K562 (cell line): ENCODE results near the gene SGPP2. TPM values are rescaled to one million over a fixed set of nuclear protein-coding genes. Genes with fewer than 3 reads are reported as not detected.

Source experiments
- ATAC-seq: fragments of 200-7000 bp; cut with Tn5 transposase; 3 replicates; pipeline ENCODE4 v1.9.1; 2020; ENCODE audit warnings: moderate library complexity
- BruUV-seq: library from RNA; stranded (reverse); fragments of 400-500 nt; replicated peaks from 2 replicates; lab custom pipeline; 2021; lab: Mats Ljungman, UMichigan
- CTCF ChIA-PET: fragments of 300-600 bp; formaldehyde crosslinking; extraction: SDS; loops from one replicate; lab custom pipeline; 2021; ENCODE audit warnings: low intra/inter-chr PET ratio; lab: Yijun Ruan, JAX
- POLR2A ChIA-PET: fragments of 300-600, 350-650 bp; sonication (Branson Sonifier 250); formaldehyde crosslinking; extraction: SDS; loops from one replicate; lab custom pipeline; 2021; ENCODE audit warnings: antibody characterized with exemption, inconsistent platforms; lab: Yijun Ruan, JAX
- DNase-seq, 4 experiments: peaks; one replicate each; pipeline versions ENCODE4 v3.0.0 to v3.0.0-alpha.2; 2011 to 2018; ENCODE audit warnings: low spot score in 3 of 4, mixed read lengths in 3 of 4; ENCODE audit errors: extremely low read depth in 1 of 4
- FAIRE-seq: peaks from 2 replicates; lab custom pipeline; 2011; peaks lifted over from hg19 to GRCh38; lab: Jason Lieb, UNC
- H2AFZ ChIP-seq: 2 replicates; pipeline ENCODE4 v1.6.0; 2011; ENCODE audit warnings: low read depth, low read length, control low read depth, inconsistent platforms
- H3K27ac ChIP-seq: fragments of 200-600 bp; 3 replicates; pipeline ENCODE4 v1.8.0; 2011; ENCODE audit warnings: low read depth, mild to moderate bottlenecking, control low read depth, inconsistent platforms, low read length, moderate library complexity, mixed read lengths; ENCODE audit errors: extremely low read depth
- H3K27me3 ChIP-seq, 2 experiments: fragments of 300-600 bp in 1 of 2; 2 replicates in 1 of 2; 3 replicates in 1 of 2; pipeline versions ENCODE4 v1.6.0 to v1.8.0; 2011; ENCODE audit warnings: inconsistent platforms in 2 of 2, low read length in 2 of 2, mild to moderate bottlenecking in 1 of 2, mixed read lengths in 1 of 2, moderate library complexity in 1 of 2; ENCODE audit not compliant: control insufficient read depth in 2 of 2, insufficient read depth in 2 of 2
- H3K36me3 ChIP-seq: fragments of 300-600 bp; 3 replicates; pipeline ENCODE4 v1.8.0; 2011; ENCODE audit warnings: mild to moderate bottlenecking, low read length, inconsistent platforms; ENCODE audit not compliant: control insufficient read depth, insufficient read depth
- H3K4me1 ChIP-seq, 2 experiments: fragments of 200-600 bp in 1 of 2; replicated peaks in 1 of 2; 2 replicates in 1 of 2; 3 replicates in 1 of 2; pipeline versions ENCODE4 v1.5.1 to v1.8.0; 2011; ENCODE audit warnings: inconsistent platforms in 2 of 2, low read length in 2 of 2, mild to moderate bottlenecking in 1 of 2, mixed read lengths in 1 of 2, moderate library complexity in 1 of 2; ENCODE audit not compliant: control insufficient read depth in 2 of 2, insufficient read depth in 2 of 2
- H3K4me2 ChIP-seq: 2 replicates; pipeline ENCODE4 v1.6.1; 2011; ENCODE audit warnings: low read length, control low read depth, inconsistent platforms, mixed read lengths; ENCODE audit not compliant: insufficient read depth
- H3K4me3 ChIP-seq: fragments of 200-600 bp; sonication (generic), shearing (Covaris generic); 2 replicates; pipeline ENCODE4 v1.5.1; 2016; ENCODE audit warnings: control low read depth, inconsistent platforms
- H3K79me2 ChIP-seq: fragments of 200-600 bp; 3 replicates; pipeline ENCODE4 v1.8.0; 2011; ENCODE audit warnings: low read length, inconsistent platforms; ENCODE audit not compliant: control insufficient read depth, insufficient read depth
- H3K9ac ChIP-seq, 2 experiments: 2 replicates each; pipeline versions ENCODE4 v1.6.0 to v1.6.1; 2011; ENCODE audit warnings: low read depth in 2 of 2, low read length in 2 of 2, control low read depth in 1 of 2, inconsistent platforms in 1 of 2, mild to moderate bottlenecking in 1 of 2, mixed read lengths in 1 of 2; ENCODE audit not compliant: insufficient read depth in 1 of 2
- H3K9me1 ChIP-seq: one replicate; pipeline ENCODE4 v1.6.0; 2011; ENCODE audit warnings: inconsistent platforms, mild to moderate bottlenecking, low read length, moderate library complexity; ENCODE audit not compliant: control insufficient read depth, insufficient read depth
- H3K9me3 ChIP-seq: replicated peaks from 2 replicates; pipeline ENCODE4 v1.5.1; 2011; ENCODE audit warnings: low read depth, low read length, inconsistent platforms; ENCODE audit not compliant: control insufficient read depth, insufficient read depth
- H4K20me1 ChIP-seq: replicated peaks from 2 replicates; pipeline ENCODE4 v1.6.1; 2011; ENCODE audit warnings: low read length, inconsistent platforms, mixed read lengths; ENCODE audit not compliant: control insufficient read depth, insufficient read depth
- CREB3 ChIP-seq: fragments of 450-650 bp; conservative IDR thresholded peaks from 2 replicates; pipeline ENCODE4 v1.6.1; 2016; ENCODE audit warnings: missing genetic modification characterization, low read depth, mild to moderate bottlenecking, missing compliant biosample characterization, moderate library complexity
- CUX1 ChIP-seq: fragments of 200-800 bp; sonication (Bioruptor generic); IDR thresholded peaks from 2 replicates; pipeline ENCODE4 v1.6.1; 2016; ENCODE audit warnings: missing genetic modification characterization, missing compliant biosample characterization
- FOXA1 ChIP-seq: fragments of 450-650 bp; IDR thresholded peaks from 2 replicates; pipeline ENCODE4 v1.6.1; 2016; ENCODE audit warnings: mild to moderate bottlenecking, borderline replicate concordance
- HLTF ChIP-seq: fragments of 450-650 bp; IDR thresholded peaks from 2 replicates; pipeline ENCODE4 v1.6.1; 2016
- HMGXB4 ChIP-seq: sonication (generic); formaldehyde crosslinking; IDR thresholded peaks from 2 replicates; pipeline ENCODE4 v1.8.1; 2023; ENCODE audit warnings: mild to moderate bottlenecking, missing genetic modification reagents
- JUND ChIP-seq, 2 experiments: IDR thresholded peaks; 2 replicates in 1 of 2; 3 replicates in 1 of 2; pipeline ENCODE4 v1.6.1; 2011; ENCODE audit warnings: borderline replicate concordance in 2 of 2, low read depth in 2 of 2, low read length in 2 of 2, improper control_type of control experiment in 1 of 2, missing biosample characterization in 1 of 2, missing genetic modification characterization in 1 of 2, missing genetic modification reagents in 1 of 2
- SRSF7 ChIP-seq: fragments of 200-400 bp; formaldehyde crosslinking; optimal IDR thresholded peaks from 2 replicates; pipeline ENCODE3; 2017; ENCODE audit warnings: mild to moderate bottlenecking, low read depth, low read length
- TCF3 ChIP-seq: sonication (generic); formaldehyde crosslinking; IDR thresholded peaks from 2 replicates; pipeline ENCODE4 v1.4.0; 2020; ENCODE audit warnings: mild to moderate bottlenecking, missing genetic modification reagents
- YBX1 ChIP-seq: fragments of 450-650 bp; IDR thresholded peaks from 2 replicates; pipeline ENCODE4 v1.7.1; 2016; ENCODE audit warnings: mild to moderate bottlenecking
- ZNF551 ChIP-seq: fragments of 250-450 bp; sonication (Bioruptor Pico); IDR thresholded peaks from 2 replicates; pipeline ENCODE4 v1.5.0; 2021; ENCODE audit warnings: mild to moderate bottlenecking, moderate library complexity
- ZNF75A ChIP-seq: fragments of 450-650 bp; formaldehyde crosslinking; IDR thresholded peaks from 2 replicates; pipeline ENCODE4 v1.4.0; 2020; ENCODE audit warnings: mild to moderate bottlenecking
- WGBS: fragments of 100-300 bp; shearing (Covaris generic); methylation state at CpG from one replicate; pipeline ENCODE4 v1.1.6; 2016; ENCODE audit warnings: low coverage, mixed read lengths; ENCODE audit not compliant: insufficient coverage; ENCODE audit errors: missing lambda C conversion rate; 5-methylcytosine and 5-hydroxymethylcytosine counted together
- in situ Hi-C: fragments of 300-500 bp; cut with MboI; formaldehyde crosslinking; loops from 4 replicates; pipeline ENCODE4 v1.15.0; 2018; ENCODE audit warnings: inconsistent platforms, mixed read lengths
- intact Hi-C: fragments of 100-400 bp; cut with micrococcal nuclease; formaldehyde crosslinking; loops from 2 replicates; pipeline ENCODE4 v1.14.2; 2022
- polyA plus RNA-seq, 8 experiments: library from polyadenylated mRNA; depleted of rRNA in 4 of 8; stranded (reverse) in 5 of 8; unstranded in 3 of 8; fragments of >200 nt; fragmentation: Nextera tagmentation in 2 of 8; fragmentation: Illumina TruSeq in 1 of 8; extraction: Ambion mirVana in 2 of 8; extraction: Trizol in 1 of 8; gene quantifications; 2 replicates each; pipeline versions ENCODE4 v1.2.1 to v1.2.3, GENCODE V29; 2011 to 2014; ENCODE audit warnings: inconsistent platforms in 1 of 8, missing spikeins in 1 of 8
- total RNA-seq, 7 experiments: library from RNA; depleted of rRNA in 6 of 7; stranded (reverse); fragments of >200 nt in 6 of 7; fragmentation: Illumina TruSeq in 2 of 7; extraction: Trizol in 2 of 7; gene quantifications; 2 replicates each; pipeline versions ENCODE4 v1.2.1 to v1.2.3, GENCODE V29; 2011 to 2021; ENCODE audit warnings: low replicate concordance in 1 of 7
- TF ChIP-seq, protein P1 (sequence below): fragments of 150-350 bp; conservative IDR thresholded peaks from 2 replicates; pipeline ENCODE4 v1.6.1; 2014; ENCODE audit warnings: low read length

Gene SGPP2
- total and polyA plus RNA-seq, 9 of the 15 experiments (the other 6 are each of a cell fraction or from before 2014, with no cell fraction given): 0.01 to 0.04 TPM; not detected in 7

GRCh38 chr2:222577341-222577740 lies 153.0 kb downstream of the SGPP2 start:
- H3K79me2 ChIP-seq: peaks cover 3% of the 10 kb centered on the region; the same call in 2 of the 3 replicates
- no TSS peak for BruUV-seq
- WGBS: 93% methylated on average over 3 of the region's 3 CpGs
- intact Hi-C loops: no loop called here
- no peak overlapping the region for H3K9ac ChIP-seq
- no peaks in the 10 kb centered on the region for H3K9me1 ChIP-seq
- no peak for FAIRE-seq
- H2AFZ ChIP-seq: no peak overlapping the region
- in situ Hi-C loops: no loop called here
- POLR2A ChIA-PET: no interaction called here
- no peak for DNase-seq
- ATAC-seq: no peak
- no peak for TF ChIP-seq CUX1 (CRISPR knock-in tag)
- TF ChIP-seq YBX1: no peak
- TF ChIP-seq JUND (IDR thresholded peaks at IDR 0.05; ENCODE audit: borderline replicate concordance, low read depth, low read length): no peak
- TF ChIP-seq JUND (tag; IDR thresholded peaks at IDR 0.05; ENCODE audit: borderline replicate concordance, low read depth, low read length): no peak
- TF ChIP-seq, protein P1, sequence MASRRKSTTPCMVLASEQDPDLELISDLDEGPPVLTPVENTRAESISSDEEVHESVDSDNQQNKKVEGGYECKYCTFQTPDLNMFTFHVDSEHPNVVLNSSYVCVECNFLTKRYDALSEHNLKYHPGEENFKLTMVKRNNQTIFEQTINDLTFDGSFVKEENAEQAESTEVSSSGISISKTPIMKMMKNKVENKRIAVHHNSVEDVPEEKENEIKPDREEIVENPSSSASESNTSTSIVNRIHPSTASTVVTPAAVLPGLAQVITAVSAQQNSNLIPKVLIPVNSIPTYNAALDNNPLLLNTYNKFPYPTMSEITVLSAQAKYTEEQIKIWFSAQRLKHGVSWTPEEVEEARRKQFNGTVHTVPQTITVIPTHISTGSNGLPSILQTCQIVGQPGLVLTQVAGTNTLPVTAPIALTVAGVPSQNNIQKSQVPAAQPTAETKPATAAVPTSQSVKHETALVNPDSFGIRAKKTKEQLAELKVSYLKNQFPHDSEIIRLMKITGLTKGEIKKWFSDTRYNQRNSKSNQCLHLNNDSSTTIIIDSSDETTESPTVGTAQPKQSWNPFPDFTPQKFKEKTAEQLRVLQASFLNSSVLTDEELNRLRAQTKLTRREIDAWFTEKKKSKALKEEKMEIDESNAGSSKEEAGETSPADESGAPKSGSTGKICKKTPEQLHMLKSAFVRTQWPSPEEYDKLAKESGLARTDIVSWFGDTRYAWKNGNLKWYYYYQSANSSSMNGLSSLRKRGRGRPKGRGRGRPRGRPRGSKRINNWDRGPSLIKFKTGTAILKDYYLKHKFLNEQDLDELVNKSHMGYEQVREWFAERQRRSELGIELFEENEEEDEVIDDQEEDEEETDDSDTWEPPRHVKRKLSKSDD: no peak
- TF ChIP-seq TCF3: no peak
- no peak for TF ChIP-seq ZNF551
- TF ChIP-seq CREB3 (tag): no peak
- TF ChIP-seq SRSF7: no peak
- no peak for TF ChIP-seq HLTF
- TF ChIP-seq ZNF75A (CRISPR knock-in tag): no peak
- no peak for TF ChIP-seq FOXA1
- no peak for TF ChIP-seq HMGXB4
- TF ChIP-seq, all 486 proteins: peak for 0
- no peaks in the 10 kb centered on the region for H3K27me3 ChIP-seq
- no peak overlapping the region for H3K4me3 ChIP-seq
- no peak overlapping the region for H3K27ac ChIP-seq
- H3K4me2 ChIP-seq: no peak overlapping the region
- H3K36me3 ChIP-seq: peaks cover 58% of the 10 kb centered on the region; the same call in 2 of the 3 replicates
- H4K20me1 ChIP-seq: no peaks in the 10 kb centered on the region
- H3K9me3 ChIP-seq: no peaks in the 10 kb centered on the region
- peaks cover 0 to 10% of the 10 kb centered on the region in 2 experiments; a peak in 3 of 5 replicates for H3K4me1 ChIP-seq
- CTCF ChIA-PET: no interaction called here
